ENCODE data around the gene EIF2D. TPM values are rescaled to one million over a fixed set of nuclear protein-coding genes. Genes with fewer than 3 reads are reported as not detected.
"Not testable (repeated sequence)": the region's sequence is repeated elsewhere in the genome, so short reads cannot be mapped to it uniquely, and the experiment has no call there.

The EIF2D gene
- total RNA-seq, 1 donor, result 38.3 TPM

- Histone ChIP-seq H3K27me3 (ENCODE audit: insufficient read depth, low read length) (no peaks in the 10 kb centered on the region), H3K4me3 (ENCODE audit: low read length) (no peak overlapping the region), H3K4me1 (ENCODE audit: insufficient read depth, low read length) (peaks cover 12% of the 10 kb centered on the region), H3K9me3 (ENCODE audit: low read depth, low read length) (no peaks in the 10 kb centered on the region)
These were observed 35.0 kb upstream of the EIF2D start for GRCh38 chr1:206647224-206647623.

- H3K27me3 ChIP-seq (ENCODE audit: insufficient read depth, low read length), result no peaks in the 10 kb centered on the region
- no peak overlapping the region for H3K4me3 ChIP-seq (ENCODE audit: low read length)
- no peaks in the 10 kb centered on the region for H3K9me3 ChIP-seq (ENCODE audit: low read depth, low read length)
- peaks cover 12% of the 10 kb centered on the region for H3K4me1 ChIP-seq (ENCODE audit: insufficient read depth, low read length)
These were observed 34.2 kb upstream of the EIF2D start for GRCh38 chr1:206646504-206646903.

DNA sequence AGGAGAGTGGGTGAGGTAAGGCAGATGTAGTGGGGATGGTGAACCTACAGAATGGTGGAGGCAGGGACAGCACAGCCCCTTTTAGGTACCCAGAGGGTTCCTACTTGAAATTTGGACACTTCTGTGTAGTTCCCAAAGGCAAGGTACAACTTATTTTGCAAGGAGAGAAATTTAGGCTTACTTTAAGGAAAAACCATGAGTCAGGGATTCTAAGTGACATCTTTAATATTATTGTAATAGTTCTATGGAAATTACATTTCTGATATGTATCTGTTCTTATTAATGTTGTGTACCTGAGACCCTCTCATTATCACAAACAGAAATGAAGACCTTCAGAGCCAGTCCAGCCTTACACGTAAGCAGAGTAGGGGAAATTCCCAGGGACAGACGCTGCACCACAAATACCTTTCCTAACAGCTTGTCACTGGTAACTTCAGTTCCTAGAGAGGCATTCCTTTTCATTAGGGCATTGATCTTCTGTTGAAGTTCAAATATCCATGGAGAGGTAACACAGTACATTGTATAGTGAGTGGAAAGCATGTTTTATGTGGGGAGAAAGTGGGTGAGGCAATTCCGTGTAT, 30.9 kb upstream of the EIF2D start:
- Histone ChIP-seq H3K4me3 (ENCODE audit: low read length) (no peak overlapping the region), H3K4me1 (ENCODE audit: insufficient read depth, low read length) (peaks cover 12% of the 10 kb centered on the region), H3K27me3 (ENCODE audit: insufficient read depth, low read length) (no peaks in the 10 kb centered on the region), H3K9me3 (ENCODE audit: low read depth, low read length) (no peaks in the 10 kb centered on the region)

- not testable (repeated sequence) for H3K9me3 ChIP-seq (ENCODE audit: low read depth, low read length); H3K4me3 ChIP-seq (ENCODE audit: low read length); H3K27me3 ChIP-seq (ENCODE audit: insufficient read depth, low read length)
- peaks cover 12% of the 10 kb centered on the region for H3K4me1 ChIP-seq (ENCODE audit: insufficient read depth, low read length)
These were observed 29.8 kb upstream of the EIF2D start for GRCh38 chr1:206642074-206642473.

- no peaks in the 10 kb centered on the region for H3K9me3 ChIP-seq (ENCODE audit: low read depth, low read length)
- peaks cover 15% of the 10 kb centered on the region for H3K27me3 ChIP-seq (ENCODE audit: insufficient read depth, low read length)
- H3K4me3 ChIP-seq (ENCODE audit: low read length), result no peak overlapping the region
- peaks cover 19% of the 10 kb centered on the region for H3K4me1 ChIP-seq (ENCODE audit: insufficient read depth, low read length)
These were observed 25.3 kb upstream of the EIF2D start for GRCh38 chr1:206637605-206638004.

GRCh38 chr1:206636671-206637070, 24.4 kb upstream of the EIF2D start:
- H3K4me1 ChIP-seq (ENCODE audit: insufficient read depth, low read length), result peaks cover 19% of the 10 kb centered on the region
- H3K27me3 ChIP-seq (ENCODE audit: insufficient read depth, low read length), result peaks cover 17% of the 10 kb centered on the region
- H3K9me3 ChIP-seq (ENCODE audit: low read depth, low read length), result no peaks in the 10 kb centered on the region
- no peak overlapping the region for H3K4me3 ChIP-seq (ENCODE audit: low read length)

- no peak overlapping the region for H3K4me3 ChIP-seq (ENCODE audit: low read length)
- H3K4me1 ChIP-seq (ENCODE audit: insufficient read depth, low read length), result peaks cover 19% of the 10 kb centered on the region
- H3K9me3 ChIP-seq (ENCODE audit: low read depth, low read length), result no peaks in the 10 kb centered on the region
- H3K27me3 ChIP-seq (ENCODE audit: insufficient read depth, low read length), result peaks cover 17% of the 10 kb centered on the region
These were observed 23.7 kb upstream of the EIF2D start for GRCh38 chr1:206635978-206636345.

GRCh38 chr1:206635080-206635977, 23.1 kb upstream of the EIF2D start, which contains the start of gene DYRK3:
Gene DYRK3, plus strand, starts transcription at chr1:206635536. Its CDS starts 168 bp downstream, at chr1:206635704.
- H3K4me3 ChIP-seq (ENCODE audit: low read length), result peak within 1 kb of the TSS; percentile 50

DNA sequence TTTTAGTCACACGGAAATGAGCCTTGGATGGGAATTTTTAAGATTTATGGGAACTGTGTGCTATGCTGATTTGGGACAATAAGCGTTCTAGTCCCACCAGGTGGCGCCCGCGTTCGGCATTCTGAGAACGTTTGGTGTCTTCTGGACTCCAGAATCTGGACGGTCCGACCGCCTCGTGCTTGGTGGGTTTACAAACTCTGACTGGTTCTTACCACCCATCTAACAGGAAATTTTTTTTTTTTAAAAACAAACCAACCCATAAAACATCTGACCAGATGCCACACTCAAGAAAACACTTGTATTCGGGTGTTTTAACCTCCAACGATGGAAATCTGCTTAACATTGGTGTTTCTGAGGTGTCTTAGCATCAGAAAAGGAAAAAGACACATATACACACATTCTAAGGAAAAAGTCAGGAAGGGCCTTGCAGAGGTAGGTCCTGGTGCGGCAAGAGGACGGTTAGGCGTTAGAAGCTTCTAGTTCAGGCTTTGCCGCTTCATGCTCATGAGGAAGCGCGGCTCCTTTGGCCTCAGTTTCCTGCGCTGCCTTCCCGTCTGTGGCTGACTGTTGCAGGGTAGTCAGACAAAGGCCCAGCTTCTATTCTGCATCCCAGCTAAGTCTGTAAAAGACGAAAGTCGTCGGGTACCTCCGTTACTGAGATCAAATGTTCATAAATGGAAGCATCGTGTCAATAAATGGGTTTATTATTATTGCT, 22.3 kb upstream of the EIF2D start:
- Histone ChIP-seq H3K4me3 (ENCODE audit: low read length) (peak overlapping the region; percentile 50), H3K27me3 (ENCODE audit: insufficient read depth, low read length) (peaks cover 17% of the 10 kb centered on the region), H3K9me3 (ENCODE audit: low read depth, low read length) (no peaks in the 10 kb centered on the region)

More at GRCh38 chr1:206635080-206635977, 23.1 kb upstream of the EIF2D start, which contains the start of gene DYRK3:
- Histone ChIP-seq H3K4me1 (ENCODE audit: insufficient read depth, low read length) (peaks cover 19% of the 10 kb centered on the region), H3K27me3 (ENCODE audit: insufficient read depth, low read length) (peaks cover 17% of the 10 kb centered on the region), H3K9me3 (ENCODE audit: low read depth, low read length) (no peaks in the 10 kb centered on the region)

GRCh38 chr1:206633708-206634121, 21.4 kb upstream of the EIF2D start:
- Histone ChIP-seq H3K4me3 (ENCODE audit: low read length) (no peak overlapping the region), H3K9me3 (ENCODE audit: low read depth, low read length) (no peaks in the 10 kb centered on the region), H3K27me3 (ENCODE audit: insufficient read depth, low read length) (peaks cover 17% of the 10 kb centered on the region), H3K4me1 (ENCODE audit: insufficient read depth, low read length) (peaks cover 19% of the 10 kb centered on the region)

More for the DNA sequence above, 22.3 kb upstream of the EIF2D start:
- H3K4me1 ChIP-seq (ENCODE audit: insufficient read depth, low read length), result peaks cover 19% of the 10 kb centered on the region

DNA sequence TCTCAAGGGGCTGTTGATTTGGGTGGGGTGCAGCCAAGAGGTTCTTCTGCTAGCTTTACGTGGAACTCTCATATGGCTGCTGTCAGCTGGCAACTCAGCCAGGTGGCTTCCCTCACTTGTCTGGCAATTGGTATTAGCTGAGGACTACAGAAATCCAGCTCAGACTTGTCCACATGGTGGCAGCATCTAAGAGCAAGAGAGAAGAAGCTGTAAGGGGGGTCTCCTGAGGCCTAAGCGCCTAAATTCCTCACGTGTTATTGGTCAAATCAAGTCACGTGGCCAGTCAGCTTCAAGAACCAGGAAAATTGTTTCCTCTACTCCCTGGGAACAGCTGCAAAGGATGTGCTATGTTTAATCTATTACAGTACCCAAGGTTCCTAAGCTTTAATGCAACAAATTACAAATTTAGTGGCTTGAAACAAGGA, 18.8 kb upstream of the EIF2D start:
- H3K4me3 ChIP-seq (ENCODE audit: low read length), result no peak overlapping the region
- peaks cover 8% of the 10 kb centered on the region for H3K27me3 ChIP-seq (ENCODE audit: insufficient read depth, low read length)
- peaks cover 18% of the 10 kb centered on the region for H3K4me1 ChIP-seq (ENCODE audit: insufficient read depth, low read length)
- H3K9me3 ChIP-seq (ENCODE audit: low read depth, low read length), result no peaks in the 10 kb centered on the region

DNA sequence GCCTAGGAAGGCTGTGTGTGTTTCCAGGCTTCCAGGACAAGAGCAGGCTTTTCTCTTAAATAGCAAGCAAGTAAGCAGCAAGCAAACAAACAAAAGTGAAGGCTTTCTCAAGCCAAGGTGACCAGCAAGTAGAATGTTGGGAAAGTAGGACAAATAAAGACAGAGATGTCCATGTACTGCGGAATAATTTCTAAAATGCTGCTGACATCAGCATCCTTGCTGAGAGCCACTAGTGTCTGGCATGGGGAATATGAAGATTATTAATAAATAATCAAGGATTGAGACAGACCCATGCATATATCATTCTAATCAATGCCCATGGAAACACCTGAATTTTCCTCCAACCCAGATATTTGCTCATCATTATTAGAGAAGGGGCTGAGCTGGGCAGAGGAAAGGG, 16.7 kb upstream of the EIF2D start:
- no peaks in the 10 kb centered on the region for H3K9me3 ChIP-seq (ENCODE audit: low read depth, low read length)
- H3K4me1 ChIP-seq (ENCODE audit: insufficient read depth, low read length), result no peaks in the 10 kb centered on the region
- H3K4me3 ChIP-seq (ENCODE audit: low read length), result no peak overlapping the region
- H3K27me3 ChIP-seq (ENCODE audit: insufficient read depth, low read length), result peaks cover 5% of the 10 kb centered on the region

- not testable (repeated sequence) for H3K9me3 ChIP-seq (ENCODE audit: low read depth, low read length); H3K27me3 ChIP-seq (ENCODE audit: insufficient read depth, low read length); H3K4me3 ChIP-seq (ENCODE audit: low read length); H3K4me1 ChIP-seq (ENCODE audit: insufficient read depth, low read length)
These were observed 14.1 kb upstream of the EIF2D start for GRCh38 chr1:206626396-206626795.

DNA sequence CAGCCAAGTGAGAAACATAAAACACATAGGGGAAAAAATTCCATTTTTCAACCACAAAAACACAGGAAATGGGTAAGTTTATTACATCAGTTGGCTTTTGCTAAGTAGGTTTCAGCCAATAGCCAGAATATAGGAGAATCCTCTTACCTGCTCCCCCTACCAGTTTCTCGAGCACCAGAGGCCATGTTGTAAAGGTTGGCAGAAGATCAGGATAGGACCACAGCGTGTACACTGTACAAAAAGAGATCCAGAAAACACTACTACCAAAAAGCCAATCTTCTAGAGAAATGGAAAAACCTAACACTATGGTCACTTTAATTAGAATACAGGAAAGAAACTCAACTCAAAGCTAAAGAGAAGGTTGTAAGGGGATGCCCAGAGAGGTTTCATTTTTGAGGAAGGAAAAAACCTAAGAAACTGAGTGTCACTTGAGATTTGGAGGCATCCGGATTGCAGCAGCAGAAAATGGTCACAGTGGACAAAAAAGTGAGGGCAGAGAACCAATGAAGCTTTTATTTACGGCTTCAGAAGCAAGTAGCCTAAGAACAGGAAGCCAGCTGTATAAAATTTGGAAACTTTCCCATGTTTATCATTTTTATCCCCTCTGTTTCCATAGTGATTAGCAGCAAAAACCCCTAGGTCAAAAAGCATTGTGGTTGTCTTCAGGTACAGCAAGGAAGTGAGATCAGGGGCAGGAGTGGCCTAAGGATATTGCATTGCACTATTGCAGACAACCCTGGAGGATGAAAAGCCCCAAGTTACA, 2.9 kb downstream of the EIF2D start:
- H3K4me1 ChIP-seq (ENCODE audit: insufficient read depth, low read length), result peaks cover 19% of the 10 kb centered on the region
- no peaks in the 10 kb centered on the region for H3K27me3 ChIP-seq (ENCODE audit: insufficient read depth, low read length)

More for the DNA sequence above, 2.9 kb downstream of the EIF2D start:
- H3K9me3 ChIP-seq (ENCODE audit: low read depth, low read length), result no peaks in the 10 kb centered on the region
- H3K4me3 ChIP-seq (ENCODE audit: low read length), result no peak overlapping the region
